GM23248 (cell line): ENCODE data around the gene HBP1.

Experiments used
- EZH2 ChIP-seq: fragments of 200-600 bp; sonication (generic); IDR thresholded peaks from 2 replicates; pipeline ENCODE4 v1.6.1; 2018; ENCODE audit warnings: antibody characterized with exemption, mild to moderate bottlenecking; ENCODE audit not compliant: insufficient read depth, poor library complexity, severe bottlenecking
- EZH2phosphoT487 ChIP-seq: fragments of 200-600 bp; sonication (generic); IDR thresholded peaks from 2 replicates; pipeline ENCODE4 v1.6.1; 2018; ENCODE audit warnings: antibody characterized with exemption, moderate library complexity, mild to moderate bottlenecking, low read depth; ENCODE audit not compliant: insufficient read depth

DNA sequence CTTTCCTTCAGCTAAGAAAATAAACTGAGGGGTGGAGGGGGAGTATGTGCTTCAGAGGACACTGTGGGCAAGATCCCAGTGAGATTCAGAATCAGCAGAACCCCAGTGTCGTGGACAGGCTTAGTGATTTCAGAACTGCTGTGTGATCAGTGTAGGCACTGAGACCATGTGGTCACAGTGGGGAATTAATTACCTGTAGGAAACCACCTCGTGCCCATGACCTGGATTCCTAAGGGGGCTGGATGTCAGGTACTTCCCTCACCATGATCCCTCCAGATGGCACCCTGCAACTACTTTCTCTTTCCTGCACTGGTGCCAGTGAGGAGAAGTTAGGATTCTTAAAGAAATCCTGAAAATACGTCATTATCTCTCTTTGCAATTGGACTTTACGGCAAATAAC lies 64.4 kb downstream of the HBP1 start:
- TF ChIP-seq EZH2 = no peak
- no peak for TF ChIP-seq EZH2phosphoT487
